ENCODE measurements around the gene NTNG1. TPM values are rescaled to one million over a fixed set of nuclear protein-coding genes. Genes with fewer than 3 reads are reported as not detected.

Gene NTNG1
- total RNA-seq, 1 donor from 2014 or later = 0.83 TPM

DNA sequence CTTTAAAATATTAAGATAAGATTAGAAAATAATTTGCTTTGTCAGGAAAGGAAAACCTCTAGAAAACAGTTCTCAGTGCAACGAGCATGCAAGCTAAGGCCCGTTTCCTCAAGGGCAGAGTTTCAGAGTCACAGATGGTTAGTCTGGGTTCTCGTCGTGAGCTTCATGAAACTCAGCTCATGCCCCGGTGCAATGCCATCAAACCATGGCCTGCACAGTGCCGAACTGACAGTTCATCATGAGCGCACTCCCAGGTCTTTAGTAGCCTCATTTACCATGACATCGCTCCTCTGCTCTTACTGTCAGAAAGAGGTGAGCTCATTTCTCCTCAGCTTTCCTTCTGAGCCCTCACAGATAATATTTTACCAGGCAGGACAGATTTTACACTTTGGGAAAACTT, 319.2 kb downstream of the NTNG1 start:
- TF ChIP-seq, protein P1, sequence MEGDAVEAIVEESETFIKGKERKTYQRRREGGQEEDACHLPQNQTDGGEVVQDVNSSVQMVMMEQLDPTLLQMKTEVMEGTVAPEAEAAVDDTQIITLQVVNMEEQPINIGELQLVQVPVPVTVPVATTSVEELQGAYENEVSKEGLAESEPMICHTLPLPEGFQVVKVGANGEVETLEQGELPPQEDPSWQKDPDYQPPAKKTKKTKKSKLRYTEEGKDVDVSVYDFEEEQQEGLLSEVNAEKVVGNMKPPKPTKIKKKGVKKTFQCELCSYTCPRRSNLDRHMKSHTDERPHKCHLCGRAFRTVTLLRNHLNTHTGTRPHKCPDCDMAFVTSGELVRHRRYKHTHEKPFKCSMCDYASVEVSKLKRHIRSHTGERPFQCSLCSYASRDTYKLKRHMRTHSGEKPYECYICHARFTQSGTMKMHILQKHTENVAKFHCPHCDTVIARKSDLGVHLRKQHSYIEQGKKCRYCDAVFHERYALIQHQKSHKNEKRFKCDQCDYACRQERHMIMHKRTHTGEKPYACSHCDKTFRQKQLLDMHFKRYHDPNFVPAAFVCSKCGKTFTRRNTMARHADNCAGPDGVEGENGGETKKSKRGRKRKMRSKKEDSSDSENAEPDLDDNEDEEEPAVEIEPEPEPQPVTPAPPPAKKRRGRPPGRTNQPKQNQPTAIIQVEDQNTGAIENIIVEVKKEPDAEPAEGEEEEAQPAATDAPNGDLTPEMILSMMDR (IDR thresholded peaks at IDR 0.05; ENCODE audit: unreplicated experiment) = no peak
- no peak for DNase-seq (ENCODE audit: low spot score in 2 of 2, unreplicated experiment in 2 of 2)
- H3K4me3 Mint-ChIP-seq = no peak overlapping the region
- H3K36me3 Mint-ChIP-seq = no peaks in the 10 kb centered on the region
- no peaks in the 10 kb centered on the region for H3K27me3 Mint-ChIP-seq (ENCODE audit: low read depth)
- no peaks in the 10 kb centered on the region for H3K9me3 Mint-ChIP-seq
- H3K4me1 Mint-ChIP-seq = no peaks in the 10 kb centered on the region
- H3K27ac Mint-ChIP-seq = no peak overlapping the region

GRCh38 chr1:107464827-107465226, 324.0 kb downstream of the NTNG1 start:
- H3K9me3 Mint-ChIP-seq = no peaks in the 10 kb centered on the region
- TF ChIP-seq, protein P1 (IDR thresholded peaks at IDR 0.05; ENCODE audit: unreplicated experiment) = no peak
- DNase-seq (ENCODE audit: low spot score in 2 of 2, unreplicated experiment in 2 of 2) = no peak
- no peaks in the 10 kb centered on the region for H3K36me3 Mint-ChIP-seq
- H3K4me1 Mint-ChIP-seq = no peaks in the 10 kb centered on the region
- no peak overlapping the region for H3K4me3 Mint-ChIP-seq
- no peaks in the 10 kb centered on the region for H3K27me3 Mint-ChIP-seq (ENCODE audit: low read depth)
- H3K27ac Mint-ChIP-seq = no peak overlapping the region

DNA sequence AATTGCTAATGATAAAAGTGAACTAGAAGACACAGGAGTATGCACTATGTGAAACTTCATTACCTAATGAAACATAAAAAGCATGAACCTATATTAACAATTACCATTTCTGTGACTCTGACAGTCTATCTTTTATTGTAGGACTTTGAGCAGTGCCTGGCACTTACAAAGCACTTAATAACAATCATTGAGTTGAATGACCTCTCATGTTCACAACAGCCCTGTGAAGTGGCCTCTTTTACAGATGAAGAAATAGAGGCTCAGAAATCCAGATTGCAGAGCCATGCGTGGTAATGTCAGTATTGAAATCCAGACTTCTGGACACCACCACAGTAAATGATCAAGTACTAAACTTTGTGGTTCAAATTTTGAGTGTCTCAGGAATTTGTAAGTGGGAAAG, 326.4 kb downstream of the NTNG1 start:
- H3K4me1 Mint-ChIP-seq = no peaks in the 10 kb centered on the region
- DNase-seq (ENCODE audit: low spot score in 2 of 2, unreplicated experiment in 2 of 2) = no peak
- no peak overlapping the region for H3K4me3 Mint-ChIP-seq
- H3K27ac Mint-ChIP-seq = no peak overlapping the region
- H3K9me3 Mint-ChIP-seq = no peaks in the 10 kb centered on the region
- TF ChIP-seq, protein P1 (IDR thresholded peaks at IDR 0.05; ENCODE audit: unreplicated experiment) = no peak
- H3K27me3 Mint-ChIP-seq (ENCODE audit: low read depth) = no peaks in the 10 kb centered on the region
- no peaks in the 10 kb centered on the region for H3K36me3 Mint-ChIP-seq

GRCh38 chr1:107467811-107468210, 327.0 kb downstream of the NTNG1 start:
- TF ChIP-seq, protein P1 (IDR thresholded peaks at IDR 0.05; ENCODE audit: unreplicated experiment) = no peak
- Mint-ChIP-seq H3K4me1 (no peaks in the 10 kb centered on the region), H3K27ac (no peak overlapping the region), H3K36me3 (no peaks in the 10 kb centered on the region), H3K27me3 (ENCODE audit: low read depth) (no peaks in the 10 kb centered on the region), H3K4me3 (no peak overlapping the region), H3K9me3 (no peaks in the 10 kb centered on the region)
- no peak for DNase-seq (ENCODE audit: low spot score in 2 of 2, unreplicated experiment in 2 of 2)

DNA sequence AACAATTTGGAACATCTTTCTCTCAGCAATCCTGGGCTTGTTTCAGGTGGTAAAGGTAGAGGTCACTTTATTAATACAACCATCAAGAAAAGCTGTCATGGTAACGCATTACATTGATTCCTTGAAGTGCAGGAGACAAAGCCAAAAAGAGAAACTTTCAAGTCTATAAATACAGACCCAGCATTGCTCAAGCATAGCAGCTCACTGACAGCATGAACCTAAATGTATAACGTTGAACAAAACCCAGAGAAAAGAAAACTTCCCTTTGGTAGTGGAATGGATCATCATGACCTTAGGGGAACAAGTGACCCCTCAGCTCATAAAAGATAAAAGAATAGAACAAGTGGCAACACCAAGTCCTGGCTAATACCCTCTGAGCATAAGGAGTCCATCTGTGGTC, 332.2 kb downstream of the NTNG1 start:
- H3K36me3 Mint-ChIP-seq = no peaks in the 10 kb centered on the region
- H3K4me1 Mint-ChIP-seq = no peaks in the 10 kb centered on the region
- no peaks in the 10 kb centered on the region for H3K9me3 Mint-ChIP-seq
- TF ChIP-seq, protein P1 (IDR thresholded peaks at IDR 0.05; ENCODE audit: unreplicated experiment) = no peak
- H3K4me3 Mint-ChIP-seq = no peak overlapping the region
- no peak overlapping the region for H3K27ac Mint-ChIP-seq
- DNase-seq (ENCODE audit: low spot score in 2 of 2, unreplicated experiment in 2 of 2) = no peak
- H3K27me3 Mint-ChIP-seq (ENCODE audit: low read depth) = no peaks in the 10 kb centered on the region
